Measurements from ENCODE around the gene BLOC1S1.

Gene BLOC1S1

GRCh38 chr12:55765736-55766290 lies 50.0 kb downstream of the BLOC1S1 start:
- H3K27ac ChIP-seq = no peak overlapping the region
- no peaks in the 10 kb centered on the region for H3K9me3 ChIP-seq (ENCODE audit: low read depth, low read length)
- H3K4me3 ChIP-seq = no peak overlapping the region
- TF ChIP-seq EZH2 (IDR thresholded peaks at IDR 0.05) = no peak
- TF ChIP-seq POLR2AphosphoS5 (IDR thresholded peaks at IDR 0.05; ENCODE audit: borderline replicate concordance, low read depth, low read length) = no peak
- no peak overlapping the region for H3K9ac ChIP-seq (ENCODE audit: insufficient read length)
- DNase-seq (ENCODE audit: low read depth, low spot score) = no peak
- peaks cover 46% of the 10 kb centered on the region for H3K36me3 ChIP-seq (ENCODE audit: insufficient read depth, low read length)

GRCh38 chr12:55767156-55767555 lies 51.3 kb downstream of the BLOC1S1 start:
- TF ChIP-seq EZH2 (IDR thresholded peaks at IDR 0.05) = no peak
- no peak for TF ChIP-seq FOXP2 (optimal IDR thresholded peaks at IDR 0.05; ENCODE audit: control extremely low read depth, extremely low read length, insufficient read depth)
- TF ChIP-seq POLR2AphosphoS5 (IDR thresholded peaks at IDR 0.05; ENCODE audit: borderline replicate concordance, low read depth, low read length) = no peak
- H3K4me3 ChIP-seq = no peak overlapping the region
- H3K36me3 ChIP-seq (ENCODE audit: insufficient read depth, low read length) = peaks cover 49% of the 10 kb centered on the region
- H3K9ac ChIP-seq (ENCODE audit: insufficient read length) = no peak overlapping the region
- DNase-seq (ENCODE audit: low read depth, low spot score) = no peak
- no peak overlapping the region for H3K27ac ChIP-seq
- no peaks in the 10 kb centered on the region for H3K9me3 ChIP-seq (ENCODE audit: low read depth, low read length)
